ENCODE measurements around the gene NCR3LG1. TPM values are rescaled to one million over a fixed set of nuclear protein-coding genes. Genes with fewer than 3 reads are reported as not detected.

The NCR3LG1 gene
- total and polyA plus RNA-seq, 2 of the 8 experiments (the other 6 are each of a cell fraction or from before 2014, with no cell fraction given), result 0.68 to 1.9 TPM

DNA sequence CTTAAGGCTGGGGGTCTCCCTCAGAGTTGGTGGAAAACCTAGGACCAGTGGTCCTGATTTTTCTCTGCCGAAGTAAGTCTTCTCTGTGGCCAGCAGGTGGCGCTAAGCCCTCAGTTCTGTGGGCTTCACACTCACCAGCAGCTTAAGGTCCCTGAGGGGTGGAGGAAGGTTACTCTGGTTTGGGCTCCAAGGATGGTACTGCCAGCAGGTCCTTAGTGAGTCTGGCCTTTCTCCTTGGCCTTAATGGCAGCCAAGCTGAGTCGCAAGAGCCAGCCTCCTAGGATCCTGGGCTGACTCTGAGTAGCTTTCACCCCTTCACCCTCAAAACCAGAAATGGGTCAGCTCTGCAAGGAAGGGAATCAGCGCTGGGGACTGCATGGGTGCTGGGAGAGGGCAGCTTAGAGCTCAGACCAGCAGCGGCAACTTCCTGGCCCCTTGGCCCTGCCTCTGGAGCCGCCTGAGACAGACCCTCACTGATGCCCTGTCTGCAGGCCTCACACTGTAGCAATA lies 32.5 kb downstream of the NCR3LG1 start:
- H3K23ac ChIP-seq (ENCODE audit: insufficient read length), result no peak overlapping the region
- H2BK20ac ChIP-seq (ENCODE audit: low read length), result no peak overlapping the region
- DNase-seq (ENCODE audit: low read depth in 1 of 2, low spot score in 2 of 2) (peak; percentile 58 to 83), FAIRE-seq (peak; percentile 75)
- ChIA-PET POLR2A (ENCODE audit: partially characterized antibody) (interaction anchor here (0.5 to 1.3 kb wide), 6 partner anchors 22 to 311 kb away, joined by 3 to 5 read pairs (median 3); no protein-coding TSS in a partner anchor), CTCF (ENCODE audit: partially characterized antibody) (interaction anchor here (0.7 to 38.8 kb wide), 49 partner anchors 9 to 347 kb away, joined by 3 to 1414 read pairs (median 6); partner anchors contain the start of genes ABCC8, OTOG and USH1C)
- peaks cover 0 to 3% of the 10 kb centered on the region in 2 experiments for H4K20me1 ChIP-seq (replicated peaks in 1 of 2; ENCODE audit: control insufficient read depth in 1 of 2, insufficient read depth in 2 of 2, low read length in 2 of 2)
- no peak overlapping the region for H3K4ac ChIP-seq (replicated peaks; ENCODE audit: insufficient read length, low read depth, low read length)
- H2AK5ac ChIP-seq (ENCODE audit: low read depth, low read length), result no peak overlapping the region
- H3K56ac ChIP-seq (replicated peaks; ENCODE audit: insufficient read length, low read depth, low read length), result no peak overlapping the region
- no peak overlapping the region for H2BK12ac ChIP-seq (ENCODE audit: low read depth, low read length)
- no peak overlapping the region for H3K4me2 ChIP-seq (ENCODE audit: insufficient read depth in 1 of 2, low read depth in 2 of 2, low read length in 2 of 2)
- H3K4me3 ChIP-seq (ENCODE audit: extremely low read depth in 1 of 4, insufficient read depth in 2 of 4, low read depth in 3 of 4, low read length in 4 of 4), result no peak overlapping the region
- H3K79me2 ChIP-seq (ENCODE audit: control insufficient read depth in 1 of 2, insufficient read depth in 2 of 2, low read length in 2 of 2), result no peaks in the 10 kb centered on the region
- H2BK5ac ChIP-seq (ENCODE audit: low read depth, low read length), result no peak overlapping the region
- 44% methylated on average over 6 of the region's 6 CpGs; no CpG with 5 or more reads in 1 of the 2 experiments for WGBS, 2 experiments (ENCODE audit: extremely low coverage in 1 of 2, insufficient coverage in 1 of 2, insufficient read length in 1 of 2, insufficient replicate concordance in 2 of 2, low coverage in 1 of 2, low lambda C conversion rate in 2 of 2, missing lambda C conversion rate in 1 of 2)
- H2BK15ac ChIP-seq (ENCODE audit: low read length), result 0 out of 2 replicates have a peak overlapping the region, but pooled peaks have one; percentile 51
- H4K91ac ChIP-seq (replicated peaks; ENCODE audit: insufficient read length, low read length), result no peak overlapping the region
- H3K14ac ChIP-seq (ENCODE audit: insufficient read length), result no peak overlapping the region
- no peak overlapping the region for H2AFZ ChIP-seq (ENCODE audit: low read length)
- no peaks in the 10 kb centered on the region for H3K36me3 ChIP-seq (ENCODE audit: control insufficient read depth in 2 of 4, insufficient read depth in 4 of 4, low read length in 3 of 4)
- H3K9ac ChIP-seq (replicated peaks in 1 of 4; ENCODE audit: extremely low read depth in 1 of 4, low read depth in 3 of 4, low read length in 3 of 4), result no peak overlapping the region
- H4K5ac ChIP-seq (ENCODE audit: insufficient read length, low read depth, low read length), result no peak overlapping the region
- no peaks in the 10 kb centered on the region; the same call in 1 of the 2 replicates for H3K79me1 ChIP-seq (ENCODE audit: low read depth, low read length)
- H4K8ac ChIP-seq (ENCODE audit: extremely low read depth, insufficient read depth, low read length), result no peak overlapping the region
- no peak overlapping the region for H3K18ac ChIP-seq (ENCODE audit: extremely low read depth, low read length)
- peaks cover 0 to 2% (median 0%) of the 10 kb centered on the region in 4 experiments; a peak in 1 of 7 replicates for H3K27me3 ChIP-seq (replicated peaks in 1 of 4; ENCODE audit: control insufficient read depth in 3 of 4, extremely low read depth in 1 of 4, insufficient read depth in 3 of 4, low read length in 3 of 4)
- H3K9me3 ChIP-seq (ENCODE audit: insufficient read depth in 2 of 2, low read depth in 1 of 2, low read length in 1 of 2), result no peaks in the 10 kb centered on the region
- H3K4me1 ChIP-seq (replicated peaks in 1 of 4; ENCODE audit: control insufficient read depth in 3 of 4, insufficient read depth in 4 of 4, low read length in 3 of 4), result peaks cover 0 to 8% (median 0%) of the 10 kb centered on the region in 4 experiments; a peak in 1 of 7 replicates
- H2BK120ac ChIP-seq (replicated peaks; ENCODE audit: low read depth, low read length), result no peak overlapping the region
- H3K23me2 ChIP-seq (ENCODE audit: low read depth, low read length), result no peaks in the 10 kb centered on the region
- H3K27ac ChIP-seq (ENCODE audit: low read depth, low read length), result no peak overlapping the region
- TF ChIP-seq HDAC6 (IDR thresholded peaks at IDR 0.05; ENCODE audit: low read depth, low read length) (no peak), SP4 (IDR thresholded peaks at IDR 0.05; ENCODE audit: low read length) (no peak), GABPA (IDR thresholded peaks at IDR 0.05; ENCODE audit: borderline replicate concordance, insufficient read depth, low read length) (no peak), SRF (IDR thresholded peaks at IDR 0.05; ENCODE audit: low read depth, low read length) (no peak), SIX5 (IDR thresholded peaks at IDR 0.05; ENCODE audit: low read depth, low read length) (no peak), CBX5 (IDR thresholded peaks at IDR 0.05; ENCODE audit: low read depth, low read length) (no peak), RBBP5 (IDR thresholded peaks at IDR 0.05; ENCODE audit: borderline replicate concordance, low read depth, low read length) (no peak), CREB1 (IDR thresholded peaks at IDR 0.05) (no peak), RAD21 (IDR thresholded peaks at IDR 0.05 in 1 of 2, conservative IDR thresholded peaks at IDR 0.05 in 1 of 2; ENCODE audit: low read depth in 2 of 2, low read length in 2 of 2) (peak; percentile 98 to 100), CTCF (IDR thresholded peaks at IDR 0.05; ENCODE audit: control extremely low read depth in 1 of 3, insufficient read depth in 1 of 3, low read depth in 1 of 3, low read length in 3 of 3) (peak; percentile 79 to 97 (median 94)), NRF1 (IDR thresholded peaks at IDR 0.05; ENCODE audit: low read depth, low read length) (no peak)

Measured in H1 (cell line).